Lung (tissue), 12 donors: ENCODE measurements around the gene ZNF593OS. TPM values are rescaled to one million over a fixed set of nuclear protein-coding genes. Genes with fewer than 3 reads are reported as not detected.

Experiments
- ATAC-seq: fragments of 200-7000 bp; cut with Tn5 transposase; one replicate; pipeline ENCODE4 v1.9.1; 2020; ENCODE audit warnings: moderate number of reproducible peaks; ENCODE audit not compliant: insufficient read depth, low FRiP score
- DNase-seq, 3 donors: peaks; one replicate each; pipeline ENCODE4 v3.0.0-alpha.2; 2013 to 2017
- H3K27ac ChIP-seq, 2 donors: one replicate each; pipeline ENCODE4 v1.5.1; 2013; ENCODE audit warnings: mild to moderate bottlenecking in 2 of 2, moderate library complexity in 2 of 2, control low read depth in 1 of 2, inconsistent platforms in 1 of 2, low read depth in 1 of 2, low read length in 1 of 2
- H3K27me3 ChIP-seq, 3 donors: one replicate each; pipeline ENCODE4 v1.5.1; 2013; ENCODE audit warnings: low read length in 2 of 3; ENCODE audit not compliant: control insufficient read depth in 3 of 3, insufficient read depth in 3 of 3
- H3K36me3 ChIP-seq, 4 donors: one replicate each; pipeline ENCODE4 v1.5.1; 2013; ENCODE audit warnings: low read length in 4 of 4, mild to moderate bottlenecking in 1 of 4, moderate library complexity in 1 of 4; ENCODE audit not compliant: control insufficient read depth in 4 of 4, insufficient read depth in 4 of 4
- H3K4me1 ChIP-seq, 5 donors: one replicate each; pipeline ENCODE4 v1.5.1; 2013; ENCODE audit warnings: low read length in 5 of 5, mild to moderate bottlenecking in 2 of 5, moderate library complexity in 1 of 5; ENCODE audit not compliant: control insufficient read depth in 5 of 5, insufficient read depth in 5 of 5
- H3K4me3 ChIP-seq: one replicate; pipeline ENCODE4 v1.5.1; 2013; ENCODE audit warnings: mild to moderate bottlenecking, control low read depth, moderate library complexity
- H3K9ac ChIP-seq, 2 donors: one replicate each; pipeline ENCODE4 v1.5.1; 2013; ENCODE audit warnings: low read length in 2 of 2, control low read depth in 1 of 2; ENCODE audit not compliant: insufficient read depth in 1 of 2
- H3K9me3 ChIP-seq, 4 donors: one replicate each; pipeline ENCODE4 v1.5.1; 2013; ENCODE audit warnings: low read length in 3 of 4, mild to moderate bottlenecking in 1 of 4, moderate library complexity in 1 of 4; ENCODE audit not compliant: control insufficient read depth in 4 of 4, insufficient read depth in 3 of 4
- whole genome bisulfite sequencing, 2 donors: extraction: QIAGEN DNeasy Blood & Tissue Kit; methylation state at CpG; one replicate each; pipeline ENCODE4 v1.1.7; 2013; 5-methylcytosine and 5-hydroxymethylcytosine counted together
- polyA plus RNA-seq, 2 donors: library from polyadenylated mRNA; stranded (reverse); fragments of 200-250 nt; gene quantifications; one replicate each; pipeline ENCODE4 v1.2.1, GENCODE V29; 2013
- total RNA-seq, 2 donors: library from RNA; depleted of rRNA in 1 of 2; stranded (reverse); fragments of >200 nt in 1 of 2; gene quantifications; one replicate each; pipeline ENCODE4 v1.2.1, GENCODE V29; 2014 to 2021
- TF ChIP-seq, protein P1 (sequence below): IDR thresholded peaks from 2 replicates; pipeline ENCODE4 v1.5.1; 2012; ENCODE audit warnings: mild to moderate bottlenecking; ENCODE audit errors: control extremely low read depth, extremely low read depth
- donor health status: control.
- donor health status: control.
- donor health status: Bipolar disorder and iron deficiency.
- donor health status: healthy.
- donor health status: DM: yes; HTN: yes; CAD: no.

The ZNF593OS gene
- total and polyA plus RNA-seq, 4 donors = 0.29 to 0.65 TPM; not detected in 2

DNA sequence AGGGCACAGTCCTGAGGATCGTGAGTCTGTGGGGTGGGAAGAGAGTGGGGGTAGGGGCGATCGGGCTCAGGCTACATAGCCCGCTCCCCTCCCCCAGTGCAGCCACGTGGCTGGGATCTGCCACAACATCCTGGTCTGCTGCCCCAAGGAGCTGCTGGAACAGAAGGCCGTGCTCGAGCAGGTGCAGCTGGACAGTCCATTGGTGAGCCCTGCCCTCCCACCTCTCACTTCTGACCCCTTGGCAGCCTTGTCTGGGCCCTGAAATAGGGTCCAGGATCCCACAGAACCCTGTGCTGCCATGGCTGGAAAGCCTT, 10.7 kb upstream of the ZNF593OS start:
- H3K27me3 ChIP-seq = no peaks in the 10 kb centered on the region
- no peak overlapping the region for H3K27ac ChIP-seq
- WGBS, 2 donors = 81 to 88% methylated on average over 7 of the region's 7 CpGs
- TF ChIP-seq, protein P1, sequence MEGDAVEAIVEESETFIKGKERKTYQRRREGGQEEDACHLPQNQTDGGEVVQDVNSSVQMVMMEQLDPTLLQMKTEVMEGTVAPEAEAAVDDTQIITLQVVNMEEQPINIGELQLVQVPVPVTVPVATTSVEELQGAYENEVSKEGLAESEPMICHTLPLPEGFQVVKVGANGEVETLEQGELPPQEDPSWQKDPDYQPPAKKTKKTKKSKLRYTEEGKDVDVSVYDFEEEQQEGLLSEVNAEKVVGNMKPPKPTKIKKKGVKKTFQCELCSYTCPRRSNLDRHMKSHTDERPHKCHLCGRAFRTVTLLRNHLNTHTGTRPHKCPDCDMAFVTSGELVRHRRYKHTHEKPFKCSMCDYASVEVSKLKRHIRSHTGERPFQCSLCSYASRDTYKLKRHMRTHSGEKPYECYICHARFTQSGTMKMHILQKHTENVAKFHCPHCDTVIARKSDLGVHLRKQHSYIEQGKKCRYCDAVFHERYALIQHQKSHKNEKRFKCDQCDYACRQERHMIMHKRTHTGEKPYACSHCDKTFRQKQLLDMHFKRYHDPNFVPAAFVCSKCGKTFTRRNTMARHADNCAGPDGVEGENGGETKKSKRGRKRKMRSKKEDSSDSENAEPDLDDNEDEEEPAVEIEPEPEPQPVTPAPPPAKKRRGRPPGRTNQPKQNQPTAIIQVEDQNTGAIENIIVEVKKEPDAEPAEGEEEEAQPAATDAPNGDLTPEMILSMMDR = no peak
- H3K9ac ChIP-seq = no peak overlapping the region
- H3K4me1 ChIP-seq = no peaks in the 10 kb centered on the region
- H3K4me3 ChIP-seq = no peak overlapping the region
- no peaks in the 10 kb centered on the region for H3K9me3 ChIP-seq
- DNase-seq (no peak), ATAC-seq (no peak)
- H3K36me3 ChIP-seq = peaks cover 0 to 24% (median 0%) of the 10 kb centered on the region in 4 donors

DNA sequence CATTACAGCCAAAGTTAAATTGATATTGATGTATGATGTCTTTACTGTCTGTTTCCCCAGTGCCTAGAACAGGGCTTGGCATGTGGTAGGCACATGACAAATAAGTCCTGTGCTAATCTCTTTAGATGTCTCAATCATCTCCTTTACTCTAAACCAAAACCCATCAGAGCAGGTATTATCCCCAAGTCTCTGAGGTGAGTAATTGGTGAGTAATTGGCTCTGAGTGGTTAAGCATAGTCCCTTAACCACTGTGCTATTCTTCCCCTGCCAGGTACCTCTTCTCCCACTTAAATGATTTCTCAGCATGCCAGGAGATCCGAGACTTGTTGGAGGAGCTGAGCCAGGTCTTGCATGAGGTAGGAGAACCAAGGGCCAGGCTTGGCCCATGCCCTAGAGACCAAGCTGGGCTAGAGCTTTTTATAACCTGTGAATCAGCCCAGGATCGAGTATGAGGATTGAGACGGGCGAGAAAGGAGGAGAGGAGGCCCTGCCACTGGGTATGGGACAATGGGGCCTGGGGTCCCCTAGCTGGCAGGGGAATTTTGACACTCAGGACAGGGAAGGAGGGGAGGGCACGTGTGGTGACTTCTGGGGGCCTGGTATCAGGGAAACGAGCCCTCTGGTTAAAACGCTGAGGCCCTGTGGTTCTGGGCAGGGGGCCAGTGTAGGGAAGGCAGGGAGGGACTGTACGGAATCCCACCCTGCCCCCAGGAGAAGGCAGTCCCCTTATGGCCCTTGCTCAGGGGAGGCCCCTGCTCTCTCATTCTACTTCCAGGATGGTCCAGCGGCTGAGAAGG, 10.2 kb upstream of the ZNF593OS start:
- TF ChIP-seq, protein P1 = no peak
- H3K27ac ChIP-seq = no peak overlapping the region
- H3K9ac ChIP-seq = no peak overlapping the region
- no peaks in the 10 kb centered on the region for H3K4me1 ChIP-seq
- no peak for ATAC-seq
- 74 to 78% methylated on average over 9 of the region's 9 CpGs for WGBS, 2 donors
- peaks cover 0 to 22% (median 0%) of the 10 kb centered on the region in 4 donors for H3K36me3 ChIP-seq
- no peak overlapping the region for H3K4me3 ChIP-seq
- no peaks in the 10 kb centered on the region for H3K9me3 ChIP-seq
- no peak for DNase-seq
- no peaks in the 10 kb centered on the region for H3K27me3 ChIP-seq

DNA sequence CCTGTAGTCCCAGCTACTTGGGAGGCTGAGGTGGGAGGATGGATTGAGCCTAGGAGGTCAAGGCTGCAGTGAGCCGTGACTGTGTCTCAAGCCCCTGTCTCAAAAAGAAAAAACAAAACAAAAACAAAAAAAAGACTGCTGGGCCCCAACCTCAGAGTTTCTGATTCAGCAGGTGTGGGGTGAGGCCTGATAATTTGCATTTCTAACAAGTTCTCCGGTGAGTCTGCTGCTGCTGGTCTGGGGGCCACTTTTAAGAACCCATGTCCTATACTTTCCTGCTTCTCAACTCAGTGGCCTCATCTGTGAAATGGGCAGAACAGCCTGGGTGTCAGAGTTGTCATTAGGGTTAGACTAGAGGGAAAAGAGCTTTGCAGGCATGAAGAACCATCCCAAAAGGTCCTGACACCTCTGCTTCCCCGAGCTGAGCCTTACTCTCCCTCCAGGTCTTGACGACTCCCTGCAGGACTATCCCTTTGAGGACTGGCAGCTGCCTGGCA, 8.4 kb upstream of the ZNF593OS start:
- WGBS, 2 donors = 82 to 91% methylated on average over 4 of the region's 4 CpGs
- Histone ChIP-seq H3K27ac (no peak overlapping the region), H3K4me1 (no peaks in the 10 kb centered on the region), H3K9me3 (no peaks in the 10 kb centered on the region), H3K36me3 (peaks cover 0 to 22% (median 0%) of the 10 kb centered on the region in 4 donors), H3K4me3 (no peak overlapping the region), H3K27me3 (no peaks in the 10 kb centered on the region), H3K9ac (no peak overlapping the region)
- ATAC-seq = no peak
- TF ChIP-seq, protein P1 = no peak
- no peak for DNase-seq
